Measurements from ENCODE around the gene MCEE.
"Not testable (repeated sequence)": the region's sequence is repeated elsewhere in the genome, so short reads cannot be mapped to it uniquely, and the experiment has no call there.

DNA sequence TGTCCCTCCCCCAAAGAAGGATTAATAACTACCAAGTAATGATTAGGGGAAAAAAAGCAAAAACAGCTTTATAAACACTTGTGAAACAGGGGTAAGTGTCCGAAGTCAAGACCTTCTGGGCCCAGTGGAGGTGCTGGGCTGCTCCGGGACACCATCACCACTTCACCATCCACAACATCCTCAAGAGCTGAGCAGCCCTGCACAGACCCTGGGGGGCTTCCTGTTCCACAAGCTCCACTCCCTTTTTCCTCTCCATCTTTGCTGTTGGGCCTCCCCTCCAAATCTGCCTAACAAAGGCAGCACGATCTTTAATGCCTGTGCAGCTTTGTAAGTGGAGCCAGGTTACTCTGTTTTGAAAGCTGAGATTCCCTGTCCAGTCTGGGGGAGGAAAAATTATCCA lies 46.7 kb downstream of the MCEE start:
- not testable (repeated sequence) for TF ChIP-seq POLR2A (IDR thresholded peaks at IDR 0.05; ENCODE audit: low read length); GATA1 (IDR thresholded peaks at IDR 0.05; ENCODE audit: low read depth, low read length)
